Heart right ventricle (tissue), 16 donors: ENCODE data around the gene CERS6. TPM values are rescaled to one million over a fixed set of nuclear protein-coding genes. Genes with fewer than 3 reads are reported as not detected.

Experiments used
- ATAC-seq, 8 donors: fragments of 200-7000 bp; cut with Tn5 transposase; one replicate each; pipeline ENCODE4 v1.9.1; 2020; ENCODE audit warnings: mild to moderate bottlenecking in 8 of 8, moderate library complexity in 8 of 8, moderate number of reproducible peaks in 1 of 8
- DNase-seq, 2 donors: peaks; one replicate each; pipeline ENCODE4 v3.0.0-alpha.2; 2020
- H3K27ac ChIP-seq, 10 donors: fragments of 200-600 bp; sonication (generic) in 2 of 10; one replicate each; pipeline versions ENCODE4 v1.5.0 to v1.8.0; 2020 to 2022; ENCODE audit warnings: mild to moderate bottlenecking in 3 of 10
- H3K27me3 ChIP-seq, 7 donors: fragments of 200-600 bp; one replicate each; pipeline ENCODE4 v1.8.0; 2021 to 2022; ENCODE audit warnings: mild to moderate bottlenecking in 2 of 7
- H3K36me3 ChIP-seq, 9 donors: fragments of 200-600 bp; sonication (generic) in 1 of 9; one replicate each; pipeline versions ENCODE4 v1.5.0 to v1.8.0; 2020 to 2022; ENCODE audit warnings: mild to moderate bottlenecking in 2 of 9
- H3K4me1 ChIP-seq, 9 donors: fragments of 200-600 bp; sonication (generic) in 1 of 9; one replicate each; pipeline versions ENCODE4 v1.5.0 to v1.8.0; 2020 to 2022; ENCODE audit warnings: mild to moderate bottlenecking in 4 of 9
- H3K4me3 ChIP-seq, 10 donors: fragments of 200-600 bp; sonication (generic) in 2 of 10; one replicate each; pipeline versions ENCODE4 v1.5.0 to v1.8.0; 2020 to 2022; ENCODE audit warnings: mild to moderate bottlenecking in 7 of 10, moderate library complexity in 2 of 10
- H3K9me3 ChIP-seq, 11 donors: fragments of 200-600 bp in 10 of 11; sonication (generic) in 2 of 11; one replicate each; pipeline versions ENCODE4 v1.5.0 to v1.8.0; 2013 to 2022; ENCODE audit warnings: mild to moderate bottlenecking in 2 of 11, control low read depth in 1 of 11, moderate library complexity in 1 of 11
- WGBS, 2 donors: extraction: QIAGEN DNeasy Blood & Tissue Kit; methylation state at CpG; one replicate each; pipeline ENCODE4 v1.1.7; 2013; ENCODE audit warnings: inconsistent platforms in 1 of 2; 5-methylcytosine and 5-hydroxymethylcytosine counted together
- intact Hi-C, 10 donors: fragments of 100-400 bp; cut with DNase I; formaldehyde crosslinking; loops; one replicate each; pipeline versions ENCODE4 v1.11.1 to v1.14.2; 2022
- polyA plus RNA-seq, 2 donors: library from polyadenylated mRNA; stranded (reverse); fragments of 200-250 nt; gene quantifications; one replicate each; pipeline ENCODE4 v1.2.3, GENCODE V29; 2013
- total RNA-seq, 10 donors: library from RNA; stranded (reverse); fragmentation: NEBNext Ultra II Directional in 3 of 10; extraction: Animal tissue kit (Norgen Biotek cat#: 25700) in 3 of 10; gene quantifications; one replicate each; pipeline versions ENCODE4 v1.2.1 to v1.2.4, GENCODE V29; 2021 to 2023
- TF ChIP-seq, protein P1 (sequence below), 9 donors: fragments of 200-600 bp; sonication (generic) in 2 of 9; IDR thresholded peaks; one replicate each; pipeline versions ENCODE4 v1.5.0 to v1.8.0; 2021 to 2022; ENCODE audit warnings: antibody characterized with exemption in 9 of 9, mild to moderate bottlenecking in 5 of 9, moderate library complexity in 1 of 9
- donor health status: Arrhythmogenic right ventricular cardiomyopathy.
- donor health status: ischemic (EF 13 %, LVEDD 7.1; RV severe dilation, severe dysfunction).
- donor health status: healthy with polysubstance abuse.
- donor health status: DM: no; HTN: yes; CAD: no.
- donor health status: DM: no; HTN: no; CAD: no.
- donor health status: ischemic (EF 25% LVEDD 6.9; RV normal size, moderate dysfunction).
- donor health status: ischemic (EF 25% LVEDD 5.7; RV mildly dilated, moderate dysfunction).
- donor health status: healthy.
- donor health status: DM: yes; HTN: yes; CAD: no.
- donor health status: Ischemic cardiomyopathy.
- donor health status: ischemic (EF 35%, LVEDD 5.7; RV mildly dilated, moderate dysfunction).
- donor health status: nonischemic (EF 11% LVEDD 7.7; RV severe dilation, severe dysfunction).
- donor health status: DM: yes; HTN: yes; CAD: no.
- donor health status: PGD.
- donor health status: ischemic (EF 29% LVEDD 5.4; RV normal size, mild dysfunction).
- donor health status: nonischemic (EF 23%, LVEDD 6.1; RV moderate dilation, normal function).

Gene CERS6
- total and polyA plus RNA-seq, 12 donors: 20.5 to 76.3 (median 56.1) TPM

GRCh38 chr2:168780669-168781071 lies 324.6 kb downstream of the CERS6 start:
- peaks cover 0 to 5% (median 0%) of the 10 kb centered on the region in 11 donors for H3K9me3 ChIP-seq
- no peak overlapping the region for H3K4me3 ChIP-seq
- H3K36me3 ChIP-seq: no peaks in the 10 kb centered on the region
- WGBS, 2 donors: 67 to 78% methylated on average over 1 of the region's 1 CpG
- intact Hi-C loops: loop anchor here in 1 of 10 donors (10.0 kb wide), 1 partner anchor 54 kb away; no protein-coding TSS in a partner anchor
- H3K27ac ChIP-seq: no peak overlapping the region
- TF ChIP-seq, protein P1, sequence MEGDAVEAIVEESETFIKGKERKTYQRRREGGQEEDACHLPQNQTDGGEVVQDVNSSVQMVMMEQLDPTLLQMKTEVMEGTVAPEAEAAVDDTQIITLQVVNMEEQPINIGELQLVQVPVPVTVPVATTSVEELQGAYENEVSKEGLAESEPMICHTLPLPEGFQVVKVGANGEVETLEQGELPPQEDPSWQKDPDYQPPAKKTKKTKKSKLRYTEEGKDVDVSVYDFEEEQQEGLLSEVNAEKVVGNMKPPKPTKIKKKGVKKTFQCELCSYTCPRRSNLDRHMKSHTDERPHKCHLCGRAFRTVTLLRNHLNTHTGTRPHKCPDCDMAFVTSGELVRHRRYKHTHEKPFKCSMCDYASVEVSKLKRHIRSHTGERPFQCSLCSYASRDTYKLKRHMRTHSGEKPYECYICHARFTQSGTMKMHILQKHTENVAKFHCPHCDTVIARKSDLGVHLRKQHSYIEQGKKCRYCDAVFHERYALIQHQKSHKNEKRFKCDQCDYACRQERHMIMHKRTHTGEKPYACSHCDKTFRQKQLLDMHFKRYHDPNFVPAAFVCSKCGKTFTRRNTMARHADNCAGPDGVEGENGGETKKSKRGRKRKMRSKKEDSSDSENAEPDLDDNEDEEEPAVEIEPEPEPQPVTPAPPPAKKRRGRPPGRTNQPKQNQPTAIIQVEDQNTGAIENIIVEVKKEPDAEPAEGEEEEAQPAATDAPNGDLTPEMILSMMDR (IDR thresholded peaks at IDR 0.05): no peak
- H3K27me3 ChIP-seq: no peaks in the 10 kb centered on the region
- ATAC-seq (peak in 2 of 8 donors; percentile 21 to 31), DNase-seq (no peak)
- H3K4me1 ChIP-seq: peaks cover 0 to 15% (median 0%) of the 10 kb centered on the region in 9 donors

DNA sequence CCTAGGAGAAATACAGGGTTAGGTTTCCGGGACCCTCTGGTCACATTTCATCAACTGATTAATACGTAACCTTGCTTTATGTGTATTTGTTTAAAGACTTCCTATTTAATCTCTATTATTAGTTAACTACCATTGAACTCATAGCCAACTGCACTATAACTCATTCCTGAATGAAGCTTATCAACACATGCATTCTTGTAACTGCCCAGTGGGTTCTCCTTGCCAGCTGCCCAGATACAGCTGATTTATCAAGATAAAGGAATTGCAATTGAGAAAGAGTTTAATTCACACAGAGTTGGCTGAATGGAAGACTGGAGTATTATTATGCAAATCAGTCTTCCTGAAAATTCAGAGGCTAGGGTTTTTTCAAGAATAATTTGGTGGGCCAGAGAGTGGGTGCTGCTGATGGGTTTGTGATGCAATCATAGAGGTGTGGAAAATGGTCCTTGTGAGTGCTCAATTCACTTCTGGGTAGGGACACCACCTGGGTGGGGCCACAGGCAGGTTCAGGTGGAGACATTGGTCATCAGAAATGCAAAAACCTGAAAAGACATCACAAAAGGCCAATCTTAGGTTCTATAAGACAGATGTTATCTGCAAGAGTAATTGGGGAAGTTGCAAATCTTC lies 325.2 kb downstream of the CERS6 start:
- Histone ChIP-seq H3K4me3 (no peak overlapping the region), H3K36me3 (no peaks in the 10 kb centered on the region), H3K9me3 (no peaks in the 10 kb centered on the region), H3K27me3 (no peaks in the 10 kb centered on the region), H3K27ac (no peak overlapping the region), H3K4me1 (peaks cover 0 to 15% (median 0%) of the 10 kb centered on the region in 9 donors)
- ATAC-seq (no peak), DNase-seq (no peak)
- WGBS, 2 donors: 95 to 96% methylated on average over 2 of the region's 2 CpGs
- intact Hi-C loops: loop anchor here in 1 of 10 donors (10.0 kb wide), 1 partner anchor 53 kb away; no protein-coding TSS in a partner anchor
- TF ChIP-seq, protein P1 (IDR thresholded peaks at IDR 0.05): no peak

DNA sequence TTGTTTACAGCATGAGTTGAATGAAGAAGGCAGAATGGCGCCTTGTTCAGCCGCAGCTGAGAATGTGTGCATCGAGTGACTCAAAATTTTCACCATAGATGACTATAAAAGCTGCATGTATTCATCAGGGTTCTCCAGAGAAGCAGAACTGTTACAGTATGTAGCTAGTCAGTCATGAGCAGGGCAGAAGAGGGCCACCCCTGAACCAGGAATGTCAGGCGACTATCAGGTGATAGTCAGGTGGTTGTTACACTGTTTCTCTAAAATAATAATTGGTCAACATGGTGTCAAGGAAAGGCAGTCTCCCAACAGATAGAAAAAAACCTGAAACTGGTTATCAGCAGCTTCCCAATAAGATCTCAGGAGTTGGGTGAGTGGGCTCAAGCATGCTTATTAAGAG lies 326.2 kb downstream of the CERS6 start:
- intact Hi-C loops: loop anchor here in 1 of 10 donors (10.0 kb wide), 1 partner anchor 53 kb away; no protein-coding TSS in a partner anchor
- TF ChIP-seq, protein P1 (IDR thresholded peaks at IDR 0.05): no peak
- ATAC-seq: no peak
- WGBS, 2 donors: 97 to 99% methylated on average over 4 of the region's 4 CpGs
- no peaks in the 10 kb centered on the region for H3K27me3 ChIP-seq
- H3K4me3 ChIP-seq: no peak overlapping the region
- H3K36me3 ChIP-seq: no peaks in the 10 kb centered on the region
- DNase-seq: no peak
- peaks cover 0 to 15% (median 0%) of the 10 kb centered on the region in 9 donors for H3K4me1 ChIP-seq
- no peaks in the 10 kb centered on the region for H3K9me3 ChIP-seq
- H3K27ac ChIP-seq: no peak overlapping the region

DNA sequence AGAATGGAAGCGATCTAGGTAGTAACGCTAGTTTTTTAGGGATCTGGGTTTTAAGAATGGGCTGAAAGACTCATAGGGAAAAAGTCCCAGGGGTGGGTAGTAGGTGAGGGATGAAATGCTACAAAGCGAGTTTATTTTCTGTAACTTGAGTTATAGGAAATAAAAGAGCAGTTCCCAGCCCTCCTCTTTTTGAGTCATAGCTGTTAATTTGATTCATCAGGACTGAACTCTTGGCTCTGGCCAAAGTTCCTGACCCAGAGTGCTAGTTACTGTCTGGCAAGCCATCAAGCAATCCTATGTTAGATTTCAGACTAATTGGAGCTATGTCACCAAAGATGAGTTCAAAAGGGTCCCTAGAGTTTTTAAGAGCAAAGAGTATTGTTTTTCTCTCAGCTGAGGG lies 328.9 kb downstream of the CERS6 start:
- Histone ChIP-seq H3K4me3 (no peak overlapping the region), H3K36me3 (no peaks in the 10 kb centered on the region), H3K27me3 (no peaks in the 10 kb centered on the region), H3K9me3 (no peaks in the 10 kb centered on the region), H3K27ac (no peak overlapping the region), H3K4me1 (peaks cover 0 to 15% (median 0%) of the 10 kb centered on the region in 9 donors)
- intact Hi-C loops: loop anchor here in 1 of 10 donors (10.0 kb wide), 1 partner anchor 50 kb away; no protein-coding TSS in a partner anchor
- 89 to 92% methylated on average over 3 of the region's 3 CpGs for WGBS, 2 donors
- TF ChIP-seq, protein P1 (IDR thresholded peaks at IDR 0.05): no peak
- DNase-seq (no peak), ATAC-seq (no peak)
